ENCODE measurements around the gene PCDH18. TPM values are rescaled to one million over a fixed set of nuclear protein-coding genes. Genes with fewer than 3 reads are reported as not detected.
A peak's percentile ranks its signal among the peaks of the same experiment; 100 is the strongest.

PCDH18 gene
- total RNA-seq: not detected
- polyA plus RNA-seq: not detected

GRCh38 chr4:137531986-137532868 is at the start of gene PCDH18:
TSS of gene PCDH18 (minus strand) at chr4:137532494. CDS start at chr4:137532088, 406 bp downstream.
- no peak within 1 kb of the TSS for H3K27ac Mint-ChIP-seq
- DNase-seq: peak in 1 of 5 donors; percentile 4
- no peak within 1 kb of the TSS for H3K27ac ChIP-seq (ENCODE audit: low read depth, low read length)
- H3K9me3 ChIP-seq (ENCODE audit: low read length): no peaks in the 10 kb centered on the region
- peaks cover 0 to 4% (median 0%) of the 10 kb centered on the region in 3 donors for H3K4me1 Mint-ChIP-seq
- H3K4me1 ChIP-seq (ENCODE audit: insufficient read depth, low read length): no peaks in the 10 kb centered on the region
- no peaks in the 10 kb centered on the region for H3K36me3 ChIP-seq (ENCODE audit: insufficient read depth, low read length)
- ChIA-PET CTCF (no interaction called here), POLR2A (no interaction called here)
- H3K9me3 Mint-ChIP-seq: peaks cover 0 to 6% (median 3%) of the 10 kb centered on the region in 5 donors
- no peaks in the 10 kb centered on the region for H3K27me3 ChIP-seq (ENCODE audit: insufficient read depth, low read length, poor library complexity, severe bottlenecking)
- no peaks in the 10 kb centered on the region for H3K36me3 Mint-ChIP-seq
- peak within 1 kb of the TSS; percentile 56 for H3K4me3 ChIP-seq (ENCODE audit: low read length)
- no peaks in the 10 kb centered on the region for H3K27me3 Mint-ChIP-seq
- H3K4me3 Mint-ChIP-seq: no peak within 1 kb of the TSS

GRCh38 chr4:137576446-137576845 is 44.2 kb upstream of the PCDH18 start:
- no peaks in the 10 kb centered on the region for H3K36me3 Mint-ChIP-seq
- ChIA-PET CTCF (no interaction called here), POLR2A (no interaction called here)
- Histone ChIP-seq H3K4me1 (ENCODE audit: insufficient read depth, low read length) (no peaks in the 10 kb centered on the region), H3K4me3 (ENCODE audit: low read length) (no peak overlapping the region), H3K27ac (ENCODE audit: low read depth, low read length) (no peak overlapping the region), H3K27me3 (ENCODE audit: insufficient read depth, low read length, poor library complexity, severe bottlenecking) (no peaks in the 10 kb centered on the region), H3K9me3 (ENCODE audit: low read length) (no peaks in the 10 kb centered on the region), H3K36me3 (ENCODE audit: insufficient read depth, low read length) (no peaks in the 10 kb centered on the region)
- no peaks in the 10 kb centered on the region for H3K4me1 Mint-ChIP-seq
- no peak for DNase-seq
- H3K27ac Mint-ChIP-seq: no peak overlapping the region
- peaks cover 3 to 11% (median 5%) of the 10 kb centered on the region in 5 donors for H3K9me3 Mint-ChIP-seq
- H3K4me3 Mint-ChIP-seq: no peak overlapping the region
- H3K27me3 Mint-ChIP-seq: peaks cover 0 to under 1% of the 10 kb centered on the region in 2 donors

GRCh38 chr4:137572647-137573046 is 40.4 kb upstream of the PCDH18 start:
- no peak overlapping the region for H3K4me3 Mint-ChIP-seq
- no peaks in the 10 kb centered on the region for H3K36me3 Mint-ChIP-seq
- Histone ChIP-seq H3K4me1 (ENCODE audit: insufficient read depth, low read length) (no peaks in the 10 kb centered on the region), H3K27ac (ENCODE audit: low read depth, low read length) (no peak overlapping the region), H3K27me3 (ENCODE audit: insufficient read depth, low read length, poor library complexity, severe bottlenecking) (no peaks in the 10 kb centered on the region), H3K9me3 (ENCODE audit: low read length) (no peaks in the 10 kb centered on the region), H3K36me3 (ENCODE audit: insufficient read depth, low read length) (no peaks in the 10 kb centered on the region), H3K4me3 (ENCODE audit: low read length) (no peak overlapping the region)
- POLR2A ChIA-PET: no interaction called here
- peaks cover 0 to 1% of the 10 kb centered on the region in 2 donors for H3K27me3 Mint-ChIP-seq
- H3K4me1 Mint-ChIP-seq: no peaks in the 10 kb centered on the region
- no peak for DNase-seq
- CTCF ChIA-PET: no interaction called here
- H3K27ac Mint-ChIP-seq: no peak overlapping the region
- peaks cover 0 to 25% (median 9%) of the 10 kb centered on the region in 5 donors for H3K9me3 Mint-ChIP-seq

GRCh38 chr4:137572163-137572562 is 39.9 kb upstream of the PCDH18 start:
- ChIA-PET POLR2A (no interaction called here), CTCF (no interaction called here)
- Histone ChIP-seq H3K27me3 (ENCODE audit: insufficient read depth, low read length, poor library complexity, severe bottlenecking) (no peaks in the 10 kb centered on the region), H3K4me1 (ENCODE audit: insufficient read depth, low read length) (no peaks in the 10 kb centered on the region), H3K9me3 (ENCODE audit: low read length) (no peaks in the 10 kb centered on the region), H3K27ac (ENCODE audit: low read depth, low read length) (no peak overlapping the region), H3K36me3 (ENCODE audit: insufficient read depth, low read length) (no peaks in the 10 kb centered on the region), H3K4me3 (ENCODE audit: low read length) (no peak overlapping the region)
- H3K27ac Mint-ChIP-seq: no peak overlapping the region
- DNase-seq: no peak
- H3K4me3 Mint-ChIP-seq: no peak overlapping the region
- peaks cover 0 to 26% (median 9%) of the 10 kb centered on the region in 5 donors for H3K9me3 Mint-ChIP-seq
- H3K27me3 Mint-ChIP-seq: peaks cover 0 to 1% of the 10 kb centered on the region in 2 donors
- no peaks in the 10 kb centered on the region for H3K4me1 Mint-ChIP-seq
- no peaks in the 10 kb centered on the region for H3K36me3 Mint-ChIP-seq

GRCh38 chr4:137559801-137560200 is 27.5 kb upstream of the PCDH18 start:
- H3K36me3 Mint-ChIP-seq: no peaks in the 10 kb centered on the region
- POLR2A ChIA-PET: no interaction called here

GRCh38 chr4:137558951-137559350 is 26.7 kb upstream of the PCDH18 start:
- Mint-ChIP-seq H3K27ac (no peak overlapping the region), H3K36me3 (no peaks in the 10 kb centered on the region), H3K4me3 (no peak overlapping the region), H3K9me3 (peaks cover 0 to 35% (median 7%) of the 10 kb centered on the region in 5 donors), H3K27me3 (no peaks in the 10 kb centered on the region), H3K4me1 (no peaks in the 10 kb centered on the region)
- Histone ChIP-seq H3K9me3 (ENCODE audit: low read length) (no peaks in the 10 kb centered on the region), H3K27me3 (ENCODE audit: insufficient read depth, low read length, poor library complexity, severe bottlenecking) (no peaks in the 10 kb centered on the region), H3K27ac (ENCODE audit: low read depth, low read length) (no peak overlapping the region), H3K36me3 (ENCODE audit: insufficient read depth, low read length) (no peaks in the 10 kb centered on the region), H3K4me3 (ENCODE audit: low read length) (no peak overlapping the region), H3K4me1 (ENCODE audit: insufficient read depth, low read length) (no peaks in the 10 kb centered on the region)
- POLR2A ChIA-PET: no interaction called here
- no peak for DNase-seq
- CTCF ChIA-PET: no interaction called here

More at GRCh38 chr4:137559801-137560200, 27.5 kb upstream of the PCDH18 start:
- peaks cover 0 to 37% (median 7%) of the 10 kb centered on the region in 5 donors for H3K9me3 Mint-ChIP-seq
- no peak for DNase-seq
- Histone ChIP-seq H3K27me3 (ENCODE audit: insufficient read depth, low read length, poor library complexity, severe bottlenecking) (no peaks in the 10 kb centered on the region), H3K4me3 (ENCODE audit: low read length) (no peak overlapping the region), H3K4me1 (ENCODE audit: insufficient read depth, low read length) (no peaks in the 10 kb centered on the region), H3K36me3 (ENCODE audit: insufficient read depth, low read length) (no peaks in the 10 kb centered on the region), H3K27ac (ENCODE audit: low read depth, low read length) (no peak overlapping the region), H3K9me3 (ENCODE audit: low read length) (no peaks in the 10 kb centered on the region)
- H3K27ac Mint-ChIP-seq: no peak overlapping the region
- no peaks in the 10 kb centered on the region for H3K4me1 Mint-ChIP-seq
- no peaks in the 10 kb centered on the region for H3K27me3 Mint-ChIP-seq
- CTCF ChIA-PET: no interaction called here
- H3K4me3 Mint-ChIP-seq: no peak overlapping the region

- DNase-seq: no peak
- Mint-ChIP-seq H3K27ac (no peak overlapping the region), H3K27me3 (no peaks in the 10 kb centered on the region), H3K4me1 (no peaks in the 10 kb centered on the region), H3K4me3 (no peak overlapping the region), H3K9me3 (peaks cover 0 to 7% (median under 1%) of the 10 kb centered on the region in 5 donors), H3K36me3 (peaks cover 0 to 1% (median 0%) of the 10 kb centered on the region in 3 donors)
- POLR2A ChIA-PET: no interaction called here
- no peak overlapping the region for H3K27ac ChIP-seq (ENCODE audit: low read depth, low read length)
- H3K9me3 ChIP-seq (ENCODE audit: low read length): no peaks in the 10 kb centered on the region
- no peaks in the 10 kb centered on the region for H3K4me1 ChIP-seq (ENCODE audit: insufficient read depth, low read length)
- H3K36me3 ChIP-seq (ENCODE audit: insufficient read depth, low read length): no peaks in the 10 kb centered on the region
- H3K4me3 ChIP-seq (ENCODE audit: low read length): no peak overlapping the region
- H3K27me3 ChIP-seq (ENCODE audit: insufficient read depth, low read length, poor library complexity, severe bottlenecking): no peaks in the 10 kb centered on the region
- CTCF ChIA-PET: no interaction called here
These were observed 13.2 kb upstream of the PCDH18 start for GRCh38 chr4:137545461-137545861.

GRCh38 chr4:137543648-137544047 is 11.4 kb upstream of the PCDH18 start:
- ChIA-PET CTCF (no interaction called here), POLR2A (no interaction called here)
- H3K36me3 ChIP-seq (ENCODE audit: insufficient read depth, low read length): no peaks in the 10 kb centered on the region
- peaks cover 0 to 7% (median 0%) of the 10 kb centered on the region in 5 donors for H3K9me3 Mint-ChIP-seq
- H3K36me3 Mint-ChIP-seq: peaks cover 0 to 1% (median 0%) of the 10 kb centered on the region in 3 donors
- H3K4me1 Mint-ChIP-seq: no peaks in the 10 kb centered on the region
- no peak overlapping the region for H3K27ac ChIP-seq (ENCODE audit: low read depth, low read length)
- H3K4me3 Mint-ChIP-seq: no peak overlapping the region
- no peaks in the 10 kb centered on the region for H3K4me1 ChIP-seq (ENCODE audit: insufficient read depth, low read length)
- H3K9me3 ChIP-seq (ENCODE audit: low read length): no peaks in the 10 kb centered on the region
- H3K27ac Mint-ChIP-seq: no peak overlapping the region
- no peak overlapping the region for H3K4me3 ChIP-seq (ENCODE audit: low read length)
- H3K27me3 ChIP-seq (ENCODE audit: insufficient read depth, low read length, poor library complexity, severe bottlenecking): no peaks in the 10 kb centered on the region
- H3K27me3 Mint-ChIP-seq: no peaks in the 10 kb centered on the region
- no peak for DNase-seq

Measured in CD8-positive, alpha-beta memory T cell (primary cell).